Prostate gland (tissue), 2 donors: ENCODE results near the gene NOX3. TPM values are rescaled to one million over a fixed set of nuclear protein-coding genes. Genes with fewer than 3 reads are reported as not detected.

Experiments used
- DNase-seq: peaks from one replicate; pipeline ENCODE4 v3.0.0-alpha.2; 2019; ENCODE audit warnings: low spot score
- H3K27ac ChIP-seq, 2 donors: fragments of 200-600 bp; sonication (generic); 2 replicates each; pipeline ENCODE4 v1.5.1; 2017 to 2019
- H3K27me3 ChIP-seq: fragments of 200-600 bp; sonication (generic); replicated peaks from 2 replicates; pipeline ENCODE4 v1.5.1; 2019; ENCODE audit not compliant: insufficient read depth
- H3K36me3 ChIP-seq, 2 donors: fragments of 200-600 bp; sonication (generic); 1 replicate in 1 of 2; 2 replicates in 1 of 2; pipeline versions ENCODE4 v1.5.1 to v1.8.1; 2017 to 2019
- H3K4me1 ChIP-seq: fragments of 200-600 bp; sonication (generic); replicated peaks from 2 replicates; pipeline ENCODE4 v1.5.1; 2019
- H3K4me3 ChIP-seq, 2 donors: fragments of 200-600 bp; sonication (generic); 2 replicates each; pipeline ENCODE4 v1.5.1; 2017 to 2019
- H3K9me3 ChIP-seq: fragments of 200-600 bp; sonication (generic); 2 replicates; pipeline ENCODE4 v1.5.1; 2017
- POLR2A ChIP-seq: fragments of 450-650 bp; IDR thresholded peaks from one replicate; pipeline ENCODE4 v1.6.1; 2016; ENCODE audit warnings: antibody characterized with exemption, mild to moderate bottlenecking
- POLR2AphosphoS5 ChIP-seq: sonication (generic); formaldehyde crosslinking; IDR thresholded peaks from one replicate; pipeline ENCODE4 v1.6.1; 2017; ENCODE audit warnings: antibody characterized with exemption
- WGBS: methylation state at CpG from one replicate; pipeline ENCODE4 v1.1.5; 2018; 5-methylcytosine and 5-hydroxymethylcytosine counted together
- intact Hi-C: fragments of 100-400 bp; cut with DNase I; formaldehyde crosslinking; loops from one replicate; pipeline ENCODE4 v1.14.2; 2022
- total RNA-seq, 2 donors: library from RNA; depleted of rRNA; stranded (reverse); fragments of >200 nt; gene quantifications; one replicate each; pipeline ENCODE4 v1.1.0, GENCODE V29; 2016
- TF ChIP-seq, protein P1 (sequence below), 4 experiments: fragments of 200-600 bp in 2 of 4; fragments of 450-650 bp in 2 of 4; sonication (generic) in 2 of 4; IDR thresholded peaks; 1 replicate in 3 of 4; 2 replicates in 1 of 4; pipeline ENCODE4 v1.5.1; 2016 to 2019; ENCODE audit warnings: antibody characterized with exemption in 4 of 4, mild to moderate bottlenecking in 2 of 4, moderate library complexity in 2 of 4

Gene NOX3
- total RNA-seq, 2 donors from 2014 or later: not detected

DNA sequence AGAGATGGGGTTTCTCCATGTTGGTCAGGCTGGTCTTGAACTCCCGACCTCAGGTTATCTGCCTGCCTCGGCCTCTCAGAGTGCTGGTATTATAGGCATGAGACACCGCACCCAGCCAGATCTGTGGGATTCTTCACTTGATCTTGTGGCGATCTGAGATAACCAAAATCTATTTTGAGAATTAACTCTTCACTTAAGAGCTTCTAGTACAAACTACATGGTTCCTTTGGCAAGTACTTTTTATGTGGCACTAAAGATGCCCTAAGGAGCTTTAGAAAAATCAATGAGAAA is 103.6 kb downstream of the NOX3 start:
- TF ChIP-seq, protein P1, sequence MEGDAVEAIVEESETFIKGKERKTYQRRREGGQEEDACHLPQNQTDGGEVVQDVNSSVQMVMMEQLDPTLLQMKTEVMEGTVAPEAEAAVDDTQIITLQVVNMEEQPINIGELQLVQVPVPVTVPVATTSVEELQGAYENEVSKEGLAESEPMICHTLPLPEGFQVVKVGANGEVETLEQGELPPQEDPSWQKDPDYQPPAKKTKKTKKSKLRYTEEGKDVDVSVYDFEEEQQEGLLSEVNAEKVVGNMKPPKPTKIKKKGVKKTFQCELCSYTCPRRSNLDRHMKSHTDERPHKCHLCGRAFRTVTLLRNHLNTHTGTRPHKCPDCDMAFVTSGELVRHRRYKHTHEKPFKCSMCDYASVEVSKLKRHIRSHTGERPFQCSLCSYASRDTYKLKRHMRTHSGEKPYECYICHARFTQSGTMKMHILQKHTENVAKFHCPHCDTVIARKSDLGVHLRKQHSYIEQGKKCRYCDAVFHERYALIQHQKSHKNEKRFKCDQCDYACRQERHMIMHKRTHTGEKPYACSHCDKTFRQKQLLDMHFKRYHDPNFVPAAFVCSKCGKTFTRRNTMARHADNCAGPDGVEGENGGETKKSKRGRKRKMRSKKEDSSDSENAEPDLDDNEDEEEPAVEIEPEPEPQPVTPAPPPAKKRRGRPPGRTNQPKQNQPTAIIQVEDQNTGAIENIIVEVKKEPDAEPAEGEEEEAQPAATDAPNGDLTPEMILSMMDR (IDR thresholded peaks at IDR 0.05): no peak
- TF ChIP-seq POLR2A (no peak), POLR2AphosphoS5 (no peak)
- DNase-seq: no peak
- Histone ChIP-seq H3K4me1 (no peaks in the 10 kb centered on the region), H3K9me3 (no peaks in the 10 kb centered on the region), H3K36me3 (no peaks in the 10 kb centered on the region), H3K27me3 (no peaks in the 10 kb centered on the region), H3K27ac (no peak overlapping the region), H3K4me3 (no peak overlapping the region)
- intact Hi-C loops: no loop called here
- 91% methylated on average over 4 of the region's 4 CpGs for WGBS

DNA sequence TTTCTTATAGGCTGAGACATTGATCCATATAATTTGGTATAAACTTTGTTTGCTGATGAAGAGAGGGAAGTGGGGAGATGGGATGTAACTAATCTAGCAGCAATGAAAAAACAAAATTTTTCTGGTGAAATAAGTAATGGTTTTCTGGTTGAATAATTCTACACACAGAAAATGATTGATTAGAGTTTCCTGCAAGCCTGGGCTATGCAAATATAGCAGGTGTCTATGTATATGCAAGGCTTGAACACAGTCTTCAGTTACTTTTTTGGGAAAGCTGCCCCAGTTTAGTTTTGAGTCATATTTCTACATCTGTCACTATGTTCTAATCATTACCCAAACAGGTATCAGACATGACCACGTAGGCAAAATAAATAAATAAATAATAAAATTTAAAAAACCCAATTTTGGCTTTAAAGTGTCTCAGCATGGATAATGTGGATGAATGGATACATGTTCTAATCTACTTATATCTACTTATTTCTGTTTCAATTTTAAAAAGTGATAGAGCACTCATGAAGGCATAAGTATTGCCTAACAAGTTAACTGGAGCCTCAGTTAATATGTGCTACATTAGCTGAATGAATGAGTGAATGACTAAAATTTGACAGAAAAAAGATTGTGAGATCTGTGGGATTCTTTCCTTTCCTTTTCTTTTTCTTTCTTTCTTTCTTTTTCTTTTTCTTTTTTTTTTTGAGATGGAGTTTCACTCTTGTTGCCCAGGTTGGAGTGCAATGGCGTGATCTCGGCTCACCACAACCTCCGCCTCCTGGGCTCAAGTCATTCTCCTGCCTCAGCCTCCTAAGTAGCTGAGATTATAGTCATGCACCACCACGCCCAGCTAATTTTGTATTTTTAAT is 104.1 kb downstream of the NOX3 start:
- Histone ChIP-seq H3K27ac (no peak overlapping the region), H3K4me1 (no peaks in the 10 kb centered on the region), H3K9me3 (no peaks in the 10 kb centered on the region), H3K4me3 (no peak overlapping the region), H3K36me3 (no peaks in the 10 kb centered on the region), H3K27me3 (no peaks in the 10 kb centered on the region)
- no peak for DNase-seq
- TF ChIP-seq POLR2A (no peak), POLR2AphosphoS5 (no peak)
- TF ChIP-seq, protein P1 (IDR thresholded peaks at IDR 0.05): no peak
- 91% methylated on average over 5 of the region's 5 CpGs for WGBS
- intact Hi-C loops: no loop called here

DNA sequence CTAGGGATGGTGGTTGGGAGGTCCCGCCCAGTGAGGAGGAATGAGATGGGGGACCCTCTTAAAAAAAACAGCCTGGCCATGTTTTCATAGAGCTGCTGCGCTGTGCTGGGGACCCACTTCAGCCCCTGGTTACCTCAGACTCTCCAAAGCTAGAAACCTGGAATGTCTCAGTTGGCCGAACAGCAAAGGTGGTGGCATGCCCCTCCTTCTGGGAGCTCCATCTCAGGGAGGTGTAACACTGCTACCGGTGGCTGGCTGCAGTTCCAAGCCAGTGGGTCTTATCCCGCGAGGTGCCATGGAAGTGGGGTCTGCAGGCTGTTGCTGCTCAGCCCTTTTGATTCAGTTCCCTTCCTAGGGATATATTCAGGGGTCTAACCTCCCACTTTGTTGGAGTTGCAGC is 105.7 kb downstream of the NOX3 start:
- no peak for DNase-seq
- 96% methylated on average over 6 of the region's 6 CpGs for WGBS
- Histone ChIP-seq H3K4me3 (no peak overlapping the region), H3K27me3 (no peaks in the 10 kb centered on the region), H3K36me3 (no peaks in the 10 kb centered on the region), H3K4me1 (no peaks in the 10 kb centered on the region), H3K9me3 (no peaks in the 10 kb centered on the region), H3K27ac (no peak overlapping the region)
- TF ChIP-seq, protein P1 (IDR thresholded peaks at IDR 0.05): no peak
- TF ChIP-seq POLR2AphosphoS5: no peak
- no peak for TF ChIP-seq POLR2A
- intact Hi-C loops: no loop called here

DNA sequence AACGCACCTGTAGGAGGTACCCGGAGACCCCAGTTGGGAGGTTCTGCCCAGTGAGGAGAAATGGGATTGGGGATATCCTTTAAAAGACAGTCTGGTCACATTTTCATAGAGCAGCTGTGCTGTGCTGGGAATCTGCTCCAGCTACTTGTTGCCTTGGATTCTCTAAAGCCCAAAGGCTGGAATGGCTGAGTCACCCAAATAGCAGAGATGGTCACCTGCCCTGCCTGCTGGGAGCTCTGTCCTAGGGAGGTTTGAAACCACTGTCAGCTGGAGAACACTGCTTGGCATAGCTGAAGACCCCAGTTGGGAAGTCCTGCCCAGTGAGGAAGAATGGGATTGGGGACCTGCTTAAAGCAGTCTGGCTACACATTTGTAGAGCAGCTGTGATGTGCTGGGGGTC is 106.5 kb downstream of the NOX3 start:
- no peak for DNase-seq
- Histone ChIP-seq H3K27me3 (no peaks in the 10 kb centered on the region), H3K4me1 (no peaks in the 10 kb centered on the region), H3K4me3 (no peak overlapping the region), H3K36me3 (no peaks in the 10 kb centered on the region), H3K9me3 (no peaks in the 10 kb centered on the region), H3K27ac (no peak overlapping the region)
- TF ChIP-seq, protein P1 (IDR thresholded peaks at IDR 0.05): no peak
- no peak for TF ChIP-seq POLR2AphosphoS5
- TF ChIP-seq POLR2A: no peak
- intact Hi-C loops: no loop called here
- 98% methylated on average over 2 of the region's 2 CpGs for WGBS

DNA sequence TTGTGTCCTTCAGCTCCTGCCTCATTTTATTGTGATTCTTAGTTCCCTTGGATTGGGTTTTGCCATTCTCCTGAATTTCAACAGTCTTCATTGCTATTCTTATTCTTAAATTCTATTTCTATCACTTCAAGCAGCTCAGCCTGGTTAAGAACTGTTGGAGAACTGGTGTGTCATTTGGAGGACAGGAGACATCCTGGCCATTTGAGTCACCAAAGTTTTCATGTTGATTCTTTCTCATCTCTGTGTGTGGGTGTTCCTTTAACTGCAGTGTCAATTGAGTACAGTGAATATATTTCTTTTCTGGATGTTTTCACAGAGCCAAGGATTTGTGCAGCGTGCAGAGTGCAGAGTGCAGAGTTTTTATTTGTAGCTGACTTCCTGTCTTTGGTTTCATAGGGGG is 107.8 kb downstream of the NOX3 start:
- 90% methylated on average over 1 of the region's 1 CpG for WGBS
- DNase-seq: no peak
- H3K27me3 ChIP-seq: no peaks in the 10 kb centered on the region
- intact Hi-C loops: no loop called here
- no peaks in the 10 kb centered on the region for H3K9me3 ChIP-seq
- H3K27ac ChIP-seq: no peak overlapping the region
- H3K36me3 ChIP-seq: no peaks in the 10 kb centered on the region
- no peak for TF ChIP-seq POLR2A
- H3K4me3 ChIP-seq: no peak overlapping the region
- no peaks in the 10 kb centered on the region for H3K4me1 ChIP-seq
